Measurements from ENCODE around the gene MANSC1. TPM values are rescaled to one million over a fixed set of nuclear protein-coding genes. Genes with fewer than 3 reads are reported as not detected.

The MANSC1 gene
- polyA plus RNA-seq, 1 donor (not counting 4 experiments of a cell fraction or from before 2014, with no cell fraction given): 1.6 TPM

GRCh38 chr12:12336511-12336910 is 13.5 kb downstream of the MANSC1 start:
- dilution Hi-C loops (cut with MboI; ENCODE audit: extremely low pct_ligation_motif_present, low sequenced_read_pairs): loop anchor here (25.0 kb wide), 1 partner anchor 249 kb away; no protein-coding TSS in a partner anchor
- no peaks in the 10 kb centered on the region for H3K79me2 ChIP-seq (ENCODE audit: control insufficient read depth, insufficient read depth, low read length)
- no peak for DNase-seq (ENCODE audit: low read depth, low spot score)
- no peaks in the 10 kb centered on the region for H3K27me3 ChIP-seq (ENCODE audit: control insufficient read depth, extremely low read depth, insufficient read depth, low read length)
- no peaks in the 10 kb centered on the region for H3K9me1 ChIP-seq (ENCODE audit: control insufficient read depth, extremely low read depth, insufficient read depth, low read length)
- TF ChIP-seq EZH2 (IDR thresholded peaks at IDR 0.05; ENCODE audit: low read length) (no peak), CTCF (optimal IDR thresholded peaks at IDR 0.05 in 1 of 3, IDR thresholded peaks at IDR 0.05 in 1 of 3, conservative IDR thresholded peaks at IDR 0.05 in 1 of 3; ENCODE audit: extremely low read depth in 1 of 3, insufficient read depth in 2 of 3, low read length in 3 of 3) (no peak)
- H3K4me3 ChIP-seq (ENCODE audit: control insufficient read depth in 2 of 3, extremely low read depth in 1 of 3, insufficient read depth in 2 of 3, low read depth in 1 of 3, low read length in 3 of 3): no peak overlapping the region
- no peak overlapping the region for H2AFZ ChIP-seq (ENCODE audit: control insufficient read depth, low read length)
- H4K20me1 ChIP-seq (ENCODE audit: control insufficient read depth, extremely low read depth, insufficient read depth, low read length): no peaks in the 10 kb centered on the region
- no peak overlapping the region for H3K27ac ChIP-seq (ENCODE audit: control insufficient read depth, insufficient read depth, low read length)
- no peak overlapping the region for H3K4me2 ChIP-seq (ENCODE audit: control insufficient read depth, extremely low read depth, insufficient read depth, low read depth, low read length)
- FAIRE-seq: no peak
- H3K4me1 ChIP-seq (ENCODE audit: control insufficient read depth, extremely low read depth, insufficient read depth, low read length): peaks cover 11% of the 10 kb centered on the region
- H3K9me3 ChIP-seq (ENCODE audit: control insufficient read depth, low read depth, low read length): no peaks in the 10 kb centered on the region
- no peaks in the 10 kb centered on the region for H3K36me3 ChIP-seq (ENCODE audit: control insufficient read depth in 2 of 2, extremely low read depth in 1 of 2, insufficient read depth in 2 of 2, low read length in 2 of 2)
- no peak overlapping the region for H3K9ac ChIP-seq (ENCODE audit: control insufficient read depth, extremely low read depth, insufficient read depth, low read length)

GRCh38 chr12:12336049-12336411 is 14.0 kb downstream of the MANSC1 start:
- Histone ChIP-seq H3K4me1 (ENCODE audit: control insufficient read depth, extremely low read depth, insufficient read depth, low read length) (peaks cover 11% of the 10 kb centered on the region), H2AFZ (ENCODE audit: control insufficient read depth, low read length) (no peak overlapping the region), H3K4me3 (ENCODE audit: control insufficient read depth in 2 of 3, extremely low read depth in 1 of 3, insufficient read depth in 2 of 3, low read depth in 1 of 3, low read length in 3 of 3) (no peak overlapping the region), H3K4me2 (ENCODE audit: control insufficient read depth, extremely low read depth, insufficient read depth, low read depth, low read length) (no peak overlapping the region), H4K20me1 (ENCODE audit: control insufficient read depth, extremely low read depth, insufficient read depth, low read length) (no peaks in the 10 kb centered on the region), H3K9me3 (ENCODE audit: control insufficient read depth, low read depth, low read length) (no peaks in the 10 kb centered on the region), H3K36me3 (ENCODE audit: control insufficient read depth in 2 of 2, extremely low read depth in 1 of 2, insufficient read depth in 2 of 2, low read length in 2 of 2) (no peaks in the 10 kb centered on the region), H3K9me1 (ENCODE audit: control insufficient read depth, extremely low read depth, insufficient read depth, low read length) (no peaks in the 10 kb centered on the region), H3K79me2 (ENCODE audit: control insufficient read depth, insufficient read depth, low read length) (no peaks in the 10 kb centered on the region), H3K27me3 (ENCODE audit: control insufficient read depth, extremely low read depth, insufficient read depth, low read length) (no peaks in the 10 kb centered on the region), H3K27ac (ENCODE audit: control insufficient read depth, insufficient read depth, low read length) (no peak overlapping the region), H3K9ac (ENCODE audit: control insufficient read depth, extremely low read depth, insufficient read depth, low read length) (no peak overlapping the region)
- dilution Hi-C loops (cut with MboI; ENCODE audit: extremely low pct_ligation_motif_present, low sequenced_read_pairs): loop anchor here (25.0 kb wide), 1 partner anchor 249 kb away; no protein-coding TSS in a partner anchor
- no peak for TF ChIP-seq EZH2 (IDR thresholded peaks at IDR 0.05; ENCODE audit: low read length)
- TF ChIP-seq CTCF (optimal IDR thresholded peaks at IDR 0.05 in 1 of 3, IDR thresholded peaks at IDR 0.05 in 1 of 3, conservative IDR thresholded peaks at IDR 0.05 in 1 of 3; ENCODE audit: extremely low read depth in 1 of 3, insufficient read depth in 2 of 3, low read length in 3 of 3): no peak
- FAIRE-seq (no peak), DNase-seq (ENCODE audit: low read depth, low spot score) (no peak)
